Activated gamma-delta T cell (primary cell): ENCODE measurements around the gene SH3BP2.

Source experiments
- DNase-seq: peaks from one replicate; lab custom pipeline; 2025; lab: John Stamatoyannopoulos, UW

The SH3BP2 gene

GRCh38 chr4:2856266-2856665, 63.4 kb downstream of the SH3BP2 start:
- DNase-seq, result no peak

GRCh38 chr4:2857349-2857927, 64.6 kb downstream of the SH3BP2 start:
- no peak for DNase-seq

GRCh38 chr4:2858451-2859217, 65.7 kb downstream of the SH3BP2 start:
- no peak for DNase-seq

DNA sequence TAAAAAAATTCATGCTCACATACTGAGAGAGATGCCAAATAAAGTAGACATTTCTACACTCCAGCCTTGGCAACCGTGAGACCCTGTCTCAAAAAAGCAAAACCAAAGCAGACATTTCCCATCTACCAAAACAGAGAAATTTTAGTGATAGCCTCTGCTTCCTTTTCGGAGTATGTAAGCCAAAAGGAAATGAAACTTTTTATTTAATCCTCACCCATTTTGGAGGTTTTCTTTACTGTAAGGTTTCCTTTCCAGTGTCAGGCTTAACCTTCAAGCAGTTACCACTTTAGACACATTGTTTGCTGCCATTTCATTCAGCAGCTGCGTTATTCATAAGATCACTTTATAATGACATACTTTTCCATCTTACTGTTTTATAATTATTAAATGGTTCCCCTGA, 66.6 kb downstream of the SH3BP2 start:
- DNase-seq, result no peak

DNA sequence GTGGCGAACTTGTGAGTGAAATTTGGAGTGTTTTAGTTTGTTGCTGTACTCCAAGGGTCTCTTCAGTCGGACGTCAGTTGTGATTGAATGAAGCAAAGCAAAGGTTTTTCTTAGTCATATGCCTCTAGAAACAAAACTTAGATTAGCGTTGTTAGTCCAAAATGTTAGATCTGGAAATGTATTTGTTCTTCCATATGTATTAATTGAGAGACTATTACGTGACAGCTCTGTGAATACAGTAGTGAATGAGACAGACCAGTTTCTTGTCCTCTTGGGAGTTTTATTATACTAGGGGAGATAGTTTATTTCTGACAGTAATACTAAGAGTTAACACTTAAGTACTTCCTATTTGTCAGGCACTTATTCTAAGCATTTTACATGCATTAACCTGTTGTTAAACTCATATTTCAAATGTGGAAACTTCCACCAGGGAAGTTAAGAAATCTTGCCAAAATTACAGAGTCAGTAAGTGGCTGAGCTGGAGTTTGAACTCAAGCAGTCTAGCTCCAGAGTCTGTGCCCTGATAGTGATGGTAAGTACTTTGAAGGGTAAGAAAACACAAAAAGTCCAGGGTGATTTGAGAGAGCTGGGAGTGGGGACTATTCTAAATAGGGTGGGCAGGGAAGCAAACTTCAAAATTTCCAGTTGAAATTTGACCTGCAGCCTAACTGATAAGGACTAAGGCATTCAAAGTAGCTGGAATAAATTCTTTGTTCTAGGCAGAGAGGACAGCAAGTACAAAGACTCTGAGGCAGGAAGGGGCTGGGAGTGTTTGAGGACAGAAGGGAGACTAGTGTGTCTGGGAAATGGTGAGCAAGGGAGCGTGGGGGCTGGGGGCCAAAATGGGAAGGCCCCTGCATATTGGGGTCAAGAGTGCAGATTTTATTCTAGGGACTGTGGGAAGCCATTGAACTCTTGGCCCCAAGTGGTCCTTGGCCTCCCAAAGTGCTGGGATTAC, 67.8 kb downstream of the SH3BP2 start:
- no peak for DNase-seq

DNA sequence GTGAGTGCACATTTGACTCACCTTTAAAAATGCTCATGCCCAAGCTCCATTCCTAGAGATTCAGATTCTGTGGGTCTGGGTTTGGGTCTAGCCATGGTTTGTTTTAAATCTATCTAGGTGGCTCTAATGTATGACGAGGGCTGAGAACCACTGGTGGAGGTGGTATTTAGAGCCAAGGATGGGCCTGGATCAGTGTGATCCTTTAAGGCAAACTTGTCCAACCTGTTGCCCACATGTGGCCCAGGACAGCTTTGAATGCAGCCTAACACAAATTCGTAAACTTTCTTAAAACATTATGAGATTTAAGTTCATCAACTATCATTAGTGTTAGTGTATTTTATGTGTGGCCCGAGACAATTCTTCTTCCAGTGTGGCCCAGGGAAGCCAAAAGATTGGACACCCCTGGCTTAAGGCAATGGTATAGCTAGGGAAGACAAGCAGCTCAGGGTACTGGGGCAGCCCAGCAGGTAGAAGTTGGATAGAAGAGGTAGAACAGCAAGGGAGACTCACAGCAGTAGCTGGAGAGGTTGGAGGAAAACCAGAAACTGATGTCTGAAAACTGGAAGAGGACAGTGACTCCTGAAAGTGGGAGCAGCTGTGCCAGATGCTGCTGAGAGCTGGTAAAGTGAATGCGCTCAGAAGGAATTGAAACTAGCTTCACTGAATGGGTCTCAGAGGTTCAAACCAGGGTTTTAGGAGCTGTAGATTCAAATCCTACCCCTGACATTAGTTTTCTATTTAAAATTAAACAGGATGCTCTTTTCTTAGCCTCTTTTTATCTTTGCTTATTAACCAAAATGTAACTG, 68.9 kb downstream of the SH3BP2 start:
- DNase-seq, result no peak

DNA sequence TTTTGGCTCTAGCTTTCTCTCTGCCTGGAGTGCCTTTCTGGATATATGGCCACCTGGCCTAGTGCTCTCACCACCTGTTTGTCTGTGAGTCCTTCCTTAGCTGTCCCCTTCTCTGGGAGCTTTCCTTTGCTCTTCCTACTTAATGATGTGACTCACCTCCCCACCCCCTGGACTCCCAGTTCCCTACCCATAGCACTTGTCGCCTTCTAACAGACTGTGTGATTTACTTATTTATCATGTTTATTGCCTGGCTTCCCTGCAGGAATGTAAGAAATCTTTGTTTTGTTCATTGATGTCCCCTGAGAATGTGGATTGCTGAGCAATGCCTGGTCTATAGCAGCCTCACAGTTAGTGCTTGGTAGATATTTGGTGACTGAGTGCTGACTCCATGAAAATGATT, 69.6 kb downstream of the SH3BP2 start:
- DNase-seq, result no peak

GRCh38 chr4:2863649-2864048, 70.8 kb downstream of the SH3BP2 start:
- no peak for DNase-seq

GRCh38 chr4:2865196-2865780, 72.4 kb downstream of the SH3BP2 start:
- DNase-seq, result no peak

DNA sequence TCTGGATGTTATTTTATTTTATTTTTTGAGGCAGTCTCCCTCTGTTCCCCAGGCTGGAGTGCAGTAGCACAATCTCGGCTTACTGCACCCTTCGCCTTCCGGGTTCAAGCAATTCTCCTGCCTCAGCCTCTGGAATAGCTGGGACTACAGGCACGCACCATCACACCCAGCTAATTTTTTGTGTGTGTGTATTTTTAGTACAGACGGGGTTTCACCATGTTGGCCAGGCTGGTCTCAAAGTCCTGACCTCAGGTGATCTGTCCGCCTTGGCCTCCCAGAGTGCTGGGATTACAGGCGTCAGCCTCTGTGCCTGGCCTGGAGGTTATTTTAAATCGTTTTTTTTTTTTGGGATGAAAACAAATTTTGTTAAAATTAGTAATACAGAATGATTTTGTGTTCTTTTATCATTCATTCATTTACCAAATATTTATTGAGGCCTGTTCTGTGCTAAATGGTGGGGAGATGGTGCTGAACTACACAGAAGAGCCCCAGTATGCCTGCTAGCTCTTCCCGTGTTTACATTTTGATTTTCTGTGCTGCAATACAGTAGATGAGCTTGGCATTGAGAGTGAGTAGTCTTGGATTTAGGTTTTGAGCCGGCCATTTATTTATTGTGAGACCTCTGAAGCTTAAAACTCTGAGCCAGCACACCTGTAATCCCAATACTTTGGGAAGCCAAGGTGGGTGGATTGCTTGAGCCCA, 73.4 kb downstream of the SH3BP2 start:
- DNase-seq, result no peak

GRCh38 chr4:2866891-2867290, 74.0 kb downstream of the SH3BP2 start:
- DNase-seq, result no peak

GRCh38 chr4:2867758-2868491, 75.0 kb downstream of the SH3BP2 start:
- DNase-seq, result no peak

DNA sequence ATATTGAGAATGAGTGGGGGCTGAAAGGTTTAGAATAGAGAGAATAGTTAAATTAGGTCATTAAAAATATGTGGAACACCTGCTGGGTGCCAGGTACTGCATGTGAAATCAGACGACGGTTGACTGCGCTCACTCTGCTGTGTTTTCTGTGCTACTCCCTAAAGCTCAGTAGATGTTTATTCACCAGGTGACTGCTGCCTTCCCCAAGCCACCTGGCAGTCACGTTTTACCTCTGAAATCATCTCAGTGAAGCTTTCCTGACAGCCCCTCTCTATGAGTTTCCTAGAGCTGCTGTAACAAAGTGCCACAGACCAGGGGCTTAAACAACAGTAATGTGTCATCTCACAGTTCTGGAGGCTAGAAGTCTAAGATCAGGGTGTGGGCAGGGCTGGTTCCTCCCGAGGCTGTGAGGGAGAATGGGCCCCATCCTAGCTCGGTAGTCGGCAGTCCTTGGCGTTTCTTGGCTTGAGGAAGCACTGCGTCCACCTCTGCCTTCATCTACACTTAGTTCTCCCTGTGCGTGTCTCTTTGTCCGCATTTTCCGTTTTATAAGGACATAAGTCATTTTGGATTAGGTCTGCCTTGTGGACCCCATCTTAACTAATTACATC, 76.1 kb downstream of the SH3BP2 start:
- DNase-seq, result no peak

DNA sequence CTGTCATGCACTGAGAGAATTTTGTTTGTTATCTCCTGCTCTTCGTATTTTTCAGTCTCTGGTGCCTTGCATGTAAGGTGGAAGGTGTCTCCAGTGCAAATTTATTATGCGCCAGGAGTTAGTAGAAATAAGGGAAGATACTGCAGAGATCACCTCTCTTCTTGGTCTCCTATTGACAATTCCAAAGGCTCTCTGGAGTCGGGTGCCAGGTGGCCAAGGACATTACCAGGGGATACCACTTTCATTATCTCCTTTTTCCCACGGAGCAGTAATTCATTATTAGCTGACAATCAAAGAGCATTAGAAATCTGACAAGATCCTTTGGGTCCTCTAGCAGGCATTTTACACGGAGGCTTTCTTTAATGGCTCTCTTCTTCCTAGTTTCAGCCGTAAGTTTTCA, 76.8 kb downstream of the SH3BP2 start:
- DNase-seq, result no peak

GRCh38 chr4:2870082-2870481, 77.2 kb downstream of the SH3BP2 start:
- no peak for DNase-seq

- DNase-seq, result no peak
These were observed 78.6 kb downstream of the SH3BP2 start for GRCh38 chr4:2871466-2871865.

DNA sequence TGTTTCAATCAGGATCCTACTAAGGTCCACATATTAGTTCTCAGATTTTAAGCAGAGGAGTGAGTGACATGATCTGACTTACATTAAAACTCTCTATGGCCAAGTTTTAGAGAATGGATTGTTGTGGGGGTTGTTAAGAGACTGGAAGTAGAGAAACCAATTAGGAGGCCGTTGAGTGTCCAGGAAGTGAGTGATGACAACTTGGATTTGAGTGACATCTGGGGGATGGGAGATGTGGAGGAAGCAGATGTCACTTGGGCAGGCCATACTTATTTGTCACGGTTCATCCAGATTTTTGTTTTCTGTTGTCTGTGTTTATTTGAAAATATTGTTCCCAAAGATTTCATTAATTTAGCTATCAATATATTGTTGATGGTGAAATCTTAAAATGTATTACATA, 79.0 kb downstream of the SH3BP2 start:
- DNase-seq, result no peak

DNA sequence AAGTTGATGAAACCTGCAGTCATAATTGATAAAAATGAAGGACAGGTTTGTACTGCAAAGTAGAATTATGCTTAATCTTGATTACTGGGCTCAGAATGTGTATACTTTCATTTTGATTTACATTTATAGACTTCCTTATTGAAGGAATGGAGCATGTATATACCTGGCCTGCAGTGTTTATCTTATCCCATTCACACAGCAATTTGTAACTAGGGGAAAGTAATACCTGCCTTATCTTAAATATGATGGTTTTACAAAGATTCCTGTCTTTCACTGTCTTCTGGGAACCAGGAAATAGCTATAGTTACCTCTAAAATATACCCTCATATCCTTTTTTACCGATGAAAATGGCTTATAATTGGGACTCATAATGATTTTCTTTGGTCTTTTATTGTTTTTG, 80.4 kb downstream of the SH3BP2 start:
- no peak for DNase-seq

DNA sequence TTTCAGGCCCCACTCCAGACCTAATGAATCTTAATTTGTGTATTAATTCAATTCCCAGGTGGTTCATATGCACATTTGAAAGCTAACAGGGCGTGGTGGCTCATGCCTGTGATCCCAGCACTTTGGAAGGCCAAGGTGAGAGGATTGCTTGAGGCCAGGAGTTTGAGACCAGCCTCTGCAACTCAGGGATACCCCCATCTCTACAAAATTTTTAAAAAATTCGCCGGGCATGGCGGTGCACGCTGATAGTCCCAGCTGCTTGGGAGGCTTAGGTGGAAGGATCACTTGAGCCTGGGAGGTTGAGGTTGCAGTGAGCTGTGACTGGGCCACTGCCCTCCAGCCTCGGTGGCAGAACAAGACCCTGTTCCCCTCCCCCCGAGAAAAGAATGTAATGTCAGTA, 82.0 kb downstream of the SH3BP2 start:
- DNase-seq, result no peak

- no peak for DNase-seq
These were observed 82.7 kb downstream of the SH3BP2 start for GRCh38 chr4:2875556-2875955.
